GM23338 (cell line): ENCODE measurements around the gene KCNJ6. TPM values are rescaled to one million over a fixed set of nuclear protein-coding genes. Genes with fewer than 3 reads are reported as not detected.

ENCODE experiments used
- ATAC-seq: fragments of 200-7000 bp; cut with Tn5 transposase; 3 replicates; pipeline ENCODE4 v1.9.1; 2020
- DNase-seq: peaks from one replicate; pipeline ENCODE4 v3.0.0-alpha.2; 2015; ENCODE audit warnings: low spot score
- H2AFZ ChIP-seq: fragments of 200-600 bp; sonication (generic); 2 replicates; pipeline ENCODE4 v1.8.0; 2016; ENCODE audit warnings: antibody characterized with exemption, mild to moderate bottlenecking, moderate library complexity
- H3F3A ChIP-seq: fragments of 200-600 bp; sonication (generic); replicated peaks from 2 replicates; pipeline ENCODE4 v1.8.0; 2017; ENCODE audit warnings: antibody characterized with exemption, mixed run types, low read depth
- H3K27ac ChIP-seq: fragments of 200-600 bp; sonication (generic); 2 replicates; pipeline ENCODE4 v1.6.1; 2016; ENCODE audit warnings: low read depth
- H3K27me3 ChIP-seq: fragments of 200-600 bp; sonication (generic); 2 replicates; pipeline ENCODE4 v1.8.0; 2016; ENCODE audit warnings: mild to moderate bottlenecking, mixed run types, moderate library complexity; ENCODE audit not compliant: insufficient read depth
- H3K36me3 ChIP-seq: fragments of 200-600 bp; sonication (generic); 2 replicates; pipeline ENCODE4 v1.8.0; 2016; ENCODE audit warnings: mild to moderate bottlenecking; ENCODE audit not compliant: insufficient read depth
- H3K4me1 ChIP-seq: fragments of 200-600 bp; sonication (generic); 2 replicates; pipeline ENCODE4 v1.8.0; 2016; ENCODE audit warnings: mild to moderate bottlenecking, moderate library complexity; ENCODE audit not compliant: insufficient read depth
- H3K4me2 ChIP-seq: fragments of 200-600 bp; sonication (generic); 2 replicates; pipeline ENCODE4 v1.7.1; 2017; ENCODE audit warnings: mixed run types
- H3K4me3 ChIP-seq: fragments of 200-600 bp; sonication (generic); 2 replicates; pipeline ENCODE4 v1.6.1; 2016; ENCODE audit warnings: mixed run types
- H3K79me2 ChIP-seq: fragments of 200-600 bp; sonication (generic); replicated peaks from 2 replicates; pipeline ENCODE4 v1.8.0; 2017; ENCODE audit warnings: mild to moderate bottlenecking; ENCODE audit not compliant: insufficient read depth
- H3K9me2 ChIP-seq: fragments of 200-600 bp; sonication (generic); 2 replicates; pipeline ENCODE4 v1.8.0; 2017; ENCODE audit not compliant: insufficient read depth
- H4K20me1 ChIP-seq: fragments of 200-600 bp; sonication (generic); replicated peaks from 2 replicates; pipeline ENCODE4 v1.8.0; 2017; ENCODE audit warnings: mild to moderate bottlenecking; ENCODE audit not compliant: insufficient read depth
- H3K27ac Mint-ChIP-seq: 2 replicates; pipeline ENCODE4 v1.8.0; 2020; ENCODE audit warnings: inconsistent platforms, mild to moderate bottlenecking, moderate library complexity, mixed read lengths
- H3K27me3 Mint-ChIP-seq: 3 replicates; pipeline ENCODE4 v1.8.0; 2022; ENCODE audit warnings: low read depth, mild to moderate bottlenecking, moderate library complexity, mixed read lengths, inconsistent platforms; ENCODE audit not compliant: insufficient read depth, poor library complexity
- H3K36me3 Mint-ChIP-seq: 3 replicates; pipeline ENCODE4 v1.8.0; 2021; ENCODE audit warnings: low read depth, mild to moderate bottlenecking, inconsistent platforms, moderate library complexity, mixed read lengths
- H3K4me1 Mint-ChIP-seq: 3 replicates; pipeline ENCODE4 v1.8.0; 2020; ENCODE audit warnings: mild to moderate bottlenecking, inconsistent platforms, mixed read lengths
- H3K4me3 Mint-ChIP-seq: 3 replicates; pipeline ENCODE4 v1.8.0; 2021; ENCODE audit warnings: moderate library complexity, mild to moderate bottlenecking, inconsistent platforms, mixed read lengths
- H3K9me3 Mint-ChIP-seq: 3 replicates; pipeline ENCODE4 v1.8.0; 2020; ENCODE audit warnings: moderate library complexity, mild to moderate bottlenecking, inconsistent platforms, mixed read lengths
- CREB1 ChIP-seq: fragments of 250-450 bp; sonication (Bioruptor Pico); IDR thresholded peaks from 2 replicates; pipeline ENCODE4 v1.5.0; 2020; ENCODE audit warnings: low read depth, mild to moderate bottlenecking, moderate library complexity
- NANOG ChIP-seq: IDR thresholded peaks from 2 replicates; pipeline ENCODE4 v1.6.1; 2016; ENCODE audit warnings: antibody characterized with exemption, borderline replicate concordance
- STAT1 ChIP-seq: IDR thresholded peaks from one replicate; pipeline ENCODE4 v1.6.1; 2016; ENCODE audit warnings: antibody characterized with exemption; ENCODE audit not compliant: unreplicated experiment
- ZNF114 ChIP-seq: fragments of 250-450 bp; sonication (Bioruptor Pico); IDR thresholded peaks from 2 replicates; pipeline ENCODE4 v1.5.0; 2020; ENCODE audit warnings: mild to moderate bottlenecking, moderate library complexity
- ZNF331 ChIP-seq: fragments of 250-450 bp; sonication (Bioruptor Pico); IDR thresholded peaks from 2 replicates; pipeline ENCODE4 v1.5.0; 2020; ENCODE audit warnings: low read depth, mild to moderate bottlenecking, moderate library complexity
- polyA plus RNA-seq: library from polyadenylated mRNA; unstranded; fragments of >200 nt; fragmentation: Nextera tagmentation; extraction: Ambion mirVana; gene quantifications from 2 replicates; pipeline ENCODE4 v1.2.1, GENCODE V29; 2016
- total RNA-seq: library from RNA; depleted of rRNA; stranded (reverse); fragments of >200 nt; shearing (Covaris generic); gene quantifications from 2 replicates; pipeline ENCODE4 v1.2.3, GENCODE V29; 2014
- TF ChIP-seq, protein P1 (sequence below): fragments of 250-450 bp; sonication (Bioruptor Pico); IDR thresholded peaks from 2 replicates; pipeline ENCODE4 v1.5.0; 2020; ENCODE audit warnings: mild to moderate bottlenecking, moderate library complexity
- TF ChIP-seq, protein P2 (sequence below): IDR thresholded peaks from one replicate; pipeline ENCODE4 v1.6.1; 2018; ENCODE audit warnings: antibody characterized with exemption; ENCODE audit not compliant: unreplicated experiment
- TF ChIP-seq, protein P3 (sequence below), 2 experiments: fragments of 200-600 bp in 1 of 2; sonication (generic) in 1 of 2; conservative IDR thresholded peaks; 2 replicates each; pipeline versions ENCODE4 v1.5.1 to v1.6.1; 2016 to 2017; ENCODE audit warnings: antibody characterized with exemption in 2 of 2, low read depth in 2 of 2, mild to moderate bottlenecking in 2 of 2, moderate library complexity in 1 of 2
- TF ChIP-seq, protein P4 (sequence below): IDR thresholded peaks from 2 replicates; pipeline ENCODE4 v1.6.1; 2016; ENCODE audit warnings: antibody characterized with exemption

Gene KCNJ6
- total and polyA plus RNA-seq, 2 experiments from 2014 or later, result 0.48 to 0.52 TPM

DNA sequence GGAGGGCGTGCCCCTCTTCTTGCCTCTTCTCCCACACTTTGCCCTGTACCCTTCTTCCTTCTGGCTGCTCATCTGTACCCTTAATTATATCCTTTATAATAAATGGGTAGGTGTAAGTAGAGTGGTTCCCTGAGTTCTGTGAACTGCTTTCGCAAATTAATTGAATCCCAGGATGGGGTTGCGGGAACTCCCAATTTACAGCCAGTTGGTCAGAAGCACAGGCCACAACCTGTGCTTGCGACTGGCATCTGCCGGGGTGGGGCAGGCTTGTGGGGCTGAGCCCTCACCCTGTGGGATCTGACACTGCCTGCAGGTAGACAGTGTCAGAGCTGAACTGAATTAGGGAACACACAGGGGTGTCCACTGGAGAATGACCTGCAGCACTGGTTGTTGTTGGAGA, 244.9 kb downstream of the KCNJ6 start (continued):
- TF ChIP-seq, protein P1, sequence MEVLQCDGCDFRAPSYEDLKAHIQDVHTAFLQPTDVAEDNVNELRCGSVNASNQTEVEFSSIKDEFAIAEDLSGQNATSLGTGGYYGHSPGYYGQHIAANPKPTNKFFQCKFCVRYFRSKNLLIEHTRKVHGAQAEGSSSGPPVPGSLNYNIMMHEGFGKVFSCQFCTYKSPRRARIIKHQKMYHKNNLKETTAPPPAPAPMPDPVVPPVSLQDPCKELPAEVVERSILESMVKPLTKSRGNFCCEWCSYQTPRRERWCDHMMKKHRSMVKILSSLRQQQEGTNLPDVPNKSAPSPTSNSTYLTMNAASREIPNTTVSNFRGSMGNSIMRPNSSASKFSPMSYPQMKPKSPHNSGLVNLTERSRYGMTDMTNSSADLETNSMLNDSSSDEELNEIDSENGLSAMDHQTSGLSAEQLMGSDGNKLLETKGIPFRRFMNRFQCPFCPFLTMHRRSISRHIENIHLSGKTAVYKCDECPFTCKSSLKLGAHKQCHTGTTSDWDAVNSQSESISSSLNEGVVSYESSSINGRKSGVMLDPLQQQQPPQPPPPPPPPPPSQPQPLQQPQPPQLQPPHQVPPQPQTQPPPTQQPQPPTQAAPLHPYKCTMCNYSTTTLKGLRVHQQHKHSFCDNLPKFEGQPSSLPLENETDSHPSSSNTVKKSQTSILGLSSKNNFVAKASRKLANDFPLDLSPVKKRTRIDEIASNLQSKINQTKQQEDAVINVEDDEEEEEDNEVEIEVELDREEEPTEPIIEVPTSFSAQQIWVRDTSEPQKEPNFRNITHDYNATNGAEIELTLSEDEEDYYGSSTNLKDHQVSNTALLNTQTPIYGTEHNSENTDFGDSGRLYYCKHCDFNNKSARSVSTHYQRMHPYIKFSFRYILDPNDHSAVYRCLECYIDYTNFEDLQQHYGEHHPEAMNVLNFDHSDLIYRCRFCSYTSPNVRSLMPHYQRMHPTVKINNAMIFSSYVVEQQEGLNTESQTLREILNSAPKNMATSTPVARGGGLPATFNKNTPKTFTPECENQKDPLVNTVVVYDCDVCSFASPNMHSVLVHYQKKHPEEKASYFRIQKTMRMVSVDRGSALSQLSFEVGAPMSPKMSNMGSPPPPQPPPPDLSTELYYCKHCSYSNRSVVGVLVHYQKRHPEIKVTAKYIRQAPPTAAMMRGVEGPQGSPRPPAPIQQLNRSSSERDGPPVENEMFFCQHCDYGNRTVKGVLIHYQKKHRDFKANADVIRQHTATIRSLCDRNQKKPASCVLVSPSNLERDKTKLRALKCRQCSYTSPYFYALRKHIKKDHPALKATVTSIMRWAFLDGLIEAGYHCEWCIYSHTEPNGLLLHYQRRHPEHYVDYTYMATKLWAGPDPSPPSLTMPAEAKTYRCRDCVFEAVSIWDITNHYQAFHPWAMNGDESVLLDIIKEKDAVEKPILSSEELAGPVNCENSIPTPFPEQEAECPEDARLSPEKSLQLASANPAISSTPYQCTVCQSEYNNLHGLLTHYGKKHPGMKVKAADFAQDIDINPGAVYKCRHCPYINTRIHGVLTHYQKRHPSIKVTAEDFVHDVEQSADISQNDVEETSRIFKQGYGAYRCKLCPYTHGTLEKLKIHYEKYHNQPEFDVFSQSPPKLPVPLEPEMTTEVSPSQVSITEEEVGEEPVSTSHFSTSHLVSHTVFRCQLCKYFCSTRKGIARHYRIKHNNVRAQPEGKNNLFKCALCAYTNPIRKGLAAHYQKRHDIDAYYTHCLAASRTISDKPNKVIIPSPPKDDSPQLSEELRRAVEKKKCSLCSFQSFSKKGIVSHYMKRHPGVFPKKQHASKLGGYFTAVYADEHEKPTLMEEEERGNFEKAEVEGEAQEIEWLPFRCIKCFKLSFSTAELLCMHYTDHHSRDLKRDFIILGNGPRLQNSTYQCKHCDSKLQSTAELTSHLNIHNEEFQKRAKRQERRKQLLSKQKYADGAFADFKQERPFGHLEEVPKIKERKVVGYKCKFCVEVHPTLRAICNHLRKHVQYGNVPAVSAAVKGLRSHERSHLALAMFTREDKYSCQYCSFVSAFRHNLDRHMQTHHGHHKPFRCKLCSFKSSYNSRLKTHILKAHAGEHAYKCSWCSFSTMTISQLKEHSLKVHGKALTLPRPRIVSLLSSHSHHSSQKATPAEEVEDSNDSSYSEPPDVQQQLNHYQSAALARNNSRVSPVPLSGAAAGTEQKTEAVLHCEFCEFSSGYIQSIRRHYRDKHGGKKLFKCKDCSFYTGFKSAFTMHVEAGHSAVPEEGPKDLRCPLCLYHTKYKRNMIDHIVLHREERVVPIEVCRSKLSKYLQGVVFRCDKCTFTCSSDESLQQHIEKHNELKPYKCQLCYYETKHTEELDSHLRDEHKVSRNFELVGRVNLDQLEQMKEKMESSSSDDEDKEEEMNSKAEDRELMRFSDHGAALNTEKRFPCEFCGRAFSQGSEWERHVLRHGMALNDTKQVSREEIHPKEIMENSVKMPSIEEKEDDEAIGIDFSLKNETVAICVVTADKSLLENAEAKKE, result no peak

DNA sequence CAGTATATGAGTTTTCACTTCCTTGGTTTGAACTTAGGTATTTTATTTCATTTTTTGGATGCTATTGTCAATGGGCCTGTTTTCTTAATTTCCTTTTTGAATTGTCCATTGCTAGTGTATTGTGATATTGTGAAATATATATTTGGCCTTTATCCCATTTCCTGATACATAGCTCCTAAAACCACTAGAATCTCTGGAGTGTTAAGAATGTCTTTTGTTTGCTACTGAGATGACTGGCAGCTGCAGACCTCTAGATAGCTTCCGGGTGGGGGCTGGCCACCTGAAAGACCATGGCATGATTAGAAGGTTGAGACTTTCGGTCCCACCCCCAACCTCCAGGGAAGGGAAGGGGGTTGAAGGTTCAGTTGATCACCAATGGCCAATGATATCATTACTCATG, 245.4 kb downstream of the KCNJ6 start:
- H3K27ac Mint-ChIP-seq, result no peak overlapping the region
- peaks cover 17% of the 10 kb centered on the region; the same call in 1 of the 2 replicates for H3K9me2 ChIP-seq
- H3K4me1 Mint-ChIP-seq, result peaks cover 39% of the 10 kb centered on the region
- H3K27me3 ChIP-seq, result no peaks in the 10 kb centered on the region
- DNase-seq, result no peak
- H3K27me3 Mint-ChIP-seq, result peaks cover 11% of the 10 kb centered on the region
- ATAC-seq, result no peak
- H4K20me1 ChIP-seq, result no peaks in the 10 kb centered on the region
- H3K79me2 ChIP-seq, result no peaks in the 10 kb centered on the region
- no peak overlapping the region for H3K4me3 Mint-ChIP-seq
- H3F3A ChIP-seq, result no peaks in the 10 kb centered on the region
- no peak overlapping the region for H3K27ac ChIP-seq
- H3K4me1 ChIP-seq, result peaks cover 26% of the 10 kb centered on the region
- no peak overlapping the region for H2AFZ ChIP-seq
- H3K4me3 ChIP-seq, result no peak overlapping the region
- no peak overlapping the region for H3K4me2 ChIP-seq
- H3K36me3 ChIP-seq, result peaks cover 7% of the 10 kb centered on the region; the same call in 1 of the 2 replicates
- H3K9me3 Mint-ChIP-seq, result no peaks in the 10 kb centered on the region; the same call in 2 of the 3 replicates
- H3K36me3 Mint-ChIP-seq, result no peaks in the 10 kb centered on the region
- no peak for TF ChIP-seq CREB1 (CRISPR knock-in tag)
- TF ChIP-seq ZNF114 (CRISPR knock-in tag), result no peak
- TF ChIP-seq STAT1, result no peak
- TF ChIP-seq, protein P2, sequence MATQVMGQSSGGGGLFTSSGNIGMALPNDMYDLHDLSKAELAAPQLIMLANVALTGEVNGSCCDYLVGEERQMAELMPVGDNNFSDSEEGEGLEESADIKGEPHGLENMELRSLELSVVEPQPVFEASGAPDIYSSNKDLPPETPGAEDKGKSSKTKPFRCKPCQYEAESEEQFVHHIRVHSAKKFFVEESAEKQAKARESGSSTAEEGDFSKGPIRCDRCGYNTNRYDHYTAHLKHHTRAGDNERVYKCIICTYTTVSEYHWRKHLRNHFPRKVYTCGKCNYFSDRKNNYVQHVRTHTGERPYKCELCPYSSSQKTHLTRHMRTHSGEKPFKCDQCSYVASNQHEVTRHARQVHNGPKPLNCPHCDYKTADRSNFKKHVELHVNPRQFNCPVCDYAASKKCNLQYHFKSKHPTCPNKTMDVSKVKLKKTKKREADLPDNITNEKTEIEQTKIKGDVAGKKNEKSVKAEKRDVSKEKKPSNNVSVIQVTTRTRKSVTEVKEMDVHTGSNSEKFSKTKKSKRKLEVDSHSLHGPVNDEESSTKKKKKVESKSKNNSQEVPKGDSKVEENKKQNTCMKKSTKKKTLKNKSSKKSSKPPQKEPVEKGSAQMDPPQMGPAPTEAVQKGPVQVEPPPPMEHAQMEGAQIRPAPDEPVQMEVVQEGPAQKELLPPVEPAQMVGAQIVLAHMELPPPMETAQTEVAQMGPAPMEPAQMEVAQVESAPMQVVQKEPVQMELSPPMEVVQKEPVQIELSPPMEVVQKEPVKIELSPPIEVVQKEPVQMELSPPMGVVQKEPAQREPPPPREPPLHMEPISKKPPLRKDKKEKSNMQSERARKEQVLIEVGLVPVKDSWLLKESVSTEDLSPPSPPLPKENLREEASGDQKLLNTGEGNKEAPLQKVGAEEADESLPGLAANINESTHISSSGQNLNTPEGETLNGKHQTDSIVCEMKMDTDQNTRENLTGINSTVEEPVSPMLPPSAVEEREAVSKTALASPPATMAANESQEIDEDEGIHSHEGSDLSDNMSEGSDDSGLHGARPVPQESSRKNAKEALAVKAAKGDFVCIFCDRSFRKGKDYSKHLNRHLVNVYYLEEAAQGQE, result no peak
- TF ChIP-seq, protein P3, sequence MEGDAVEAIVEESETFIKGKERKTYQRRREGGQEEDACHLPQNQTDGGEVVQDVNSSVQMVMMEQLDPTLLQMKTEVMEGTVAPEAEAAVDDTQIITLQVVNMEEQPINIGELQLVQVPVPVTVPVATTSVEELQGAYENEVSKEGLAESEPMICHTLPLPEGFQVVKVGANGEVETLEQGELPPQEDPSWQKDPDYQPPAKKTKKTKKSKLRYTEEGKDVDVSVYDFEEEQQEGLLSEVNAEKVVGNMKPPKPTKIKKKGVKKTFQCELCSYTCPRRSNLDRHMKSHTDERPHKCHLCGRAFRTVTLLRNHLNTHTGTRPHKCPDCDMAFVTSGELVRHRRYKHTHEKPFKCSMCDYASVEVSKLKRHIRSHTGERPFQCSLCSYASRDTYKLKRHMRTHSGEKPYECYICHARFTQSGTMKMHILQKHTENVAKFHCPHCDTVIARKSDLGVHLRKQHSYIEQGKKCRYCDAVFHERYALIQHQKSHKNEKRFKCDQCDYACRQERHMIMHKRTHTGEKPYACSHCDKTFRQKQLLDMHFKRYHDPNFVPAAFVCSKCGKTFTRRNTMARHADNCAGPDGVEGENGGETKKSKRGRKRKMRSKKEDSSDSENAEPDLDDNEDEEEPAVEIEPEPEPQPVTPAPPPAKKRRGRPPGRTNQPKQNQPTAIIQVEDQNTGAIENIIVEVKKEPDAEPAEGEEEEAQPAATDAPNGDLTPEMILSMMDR (conservative IDR thresholded peaks at IDR 0.05; ENCODE audit: low read depth in 2 of 2), result no peak
- TF ChIP-seq ZNF331, result no peak
- no peak for TF ChIP-seq NANOG
- TF ChIP-seq, protein P4, sequence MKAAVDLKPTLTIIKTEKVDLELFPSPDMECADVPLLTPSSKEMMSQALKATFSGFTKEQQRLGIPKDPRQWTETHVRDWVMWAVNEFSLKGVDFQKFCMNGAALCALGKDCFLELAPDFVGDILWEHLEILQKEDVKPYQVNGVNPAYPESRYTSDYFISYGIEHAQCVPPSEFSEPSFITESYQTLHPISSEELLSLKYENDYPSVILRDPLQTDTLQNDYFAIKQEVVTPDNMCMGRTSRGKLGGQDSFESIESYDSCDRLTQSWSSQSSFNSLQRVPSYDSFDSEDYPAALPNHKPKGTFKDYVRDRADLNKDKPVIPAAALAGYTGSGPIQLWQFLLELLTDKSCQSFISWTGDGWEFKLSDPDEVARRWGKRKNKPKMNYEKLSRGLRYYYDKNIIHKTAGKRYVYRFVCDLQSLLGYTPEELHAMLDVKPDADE, result no peak
